Measurements from ENCODE around the gene PPARGC1A. TPM values are rescaled to one million over a fixed set of nuclear protein-coding genes. Genes with fewer than 3 reads are reported as not detected.

Gene PPARGC1A
- total and polyA plus RNA-seq, 2 donors (not counting 1 experiment from before 2014, with no cell fraction given) = not detected

GRCh38 chr4:23923840-23924239 lies 34.0 kb upstream of the PPARGC1A start:
- no peaks in the 10 kb centered on the region for H4K20me1 ChIP-seq (ENCODE audit: control insufficient read depth, insufficient read depth, low read length, poor library complexity, severe bottlenecking)
- H3K4me1 Mint-ChIP-seq = no peaks in the 10 kb centered on the region
- ChIA-PET POLR2A (no interaction called here), CTCF (no interaction called here)
- peaks cover 0 to 3% (median 0%) of the 10 kb centered on the region in 3 donors for H3K9me3 ChIP-seq (ENCODE audit: control extremely low read depth in 1 of 3, control insufficient read depth in 2 of 3, insufficient read depth in 1 of 3, low read length in 2 of 3)
- H3K4me3 Mint-ChIP-seq = no peak overlapping the region
- TF ChIP-seq CTCF (IDR thresholded peaks at IDR 0.05) = no peak
- no peak for TF ChIP-seq EZH2 (IDR thresholded peaks at IDR 0.05; ENCODE audit: borderline replicate concordance, insufficient read depth, low read depth, low read length, poor library complexity, severe bottlenecking)
- no peak overlapping the region for H3K4me2 ChIP-seq (replicated peaks; ENCODE audit: low read depth, low read length, poor library complexity, severe bottlenecking)
- no peak overlapping the region for H3K9ac ChIP-seq (ENCODE audit: low read length)
- H3K27ac Mint-ChIP-seq = no peak overlapping the region
- no peaks in the 10 kb centered on the region for H3K27me3 ChIP-seq (replicated peaks in 1 of 4; ENCODE audit: control extremely low read depth in 1 of 4, control insufficient read depth in 3 of 4, insufficient read depth in 4 of 4, low read length in 3 of 4)
- no peaks in the 10 kb centered on the region for H3K9me3 Mint-ChIP-seq (ENCODE audit: insufficient read depth)
- no peak overlapping the region for H2AFZ ChIP-seq (ENCODE audit: insufficient read depth, low read depth, low read length, poor library complexity, severe bottlenecking)
- no peaks in the 10 kb centered on the region for H3K27me3 Mint-ChIP-seq
- H3K79me2 ChIP-seq (ENCODE audit: control insufficient read depth, insufficient read depth, low read length) = no peaks in the 10 kb centered on the region
- ATAC-seq (ENCODE audit: low read depth) = no peak
- DNase-seq = no peak
- H3K4me3 ChIP-seq (ENCODE audit: control extremely low read depth in 1 of 5, extremely low read depth in 1 of 5, insufficient read depth in 1 of 5, low read depth in 2 of 5, low read length in 4 of 5) = no peak overlapping the region
- no peaks in the 10 kb centered on the region for H3K4me1 ChIP-seq (ENCODE audit: control insufficient read depth in 2 of 2, insufficient read depth in 2 of 2, low read length in 2 of 2)
- intact Hi-C loops (cut with micrococcal nuclease) = no loop called here
- no peak overlapping the region for H3K27ac ChIP-seq (ENCODE audit: low read length in 2 of 2)
- H3K36me3 ChIP-seq (replicated peaks in 1 of 2; ENCODE audit: control extremely low read depth in 1 of 2, control insufficient read depth in 1 of 2, extremely low read depth in 1 of 2, insufficient read depth in 2 of 2, low read length in 1 of 2) = no peaks in the 10 kb centered on the region

- Histone ChIP-seq H3K4me3 (ENCODE audit: control extremely low read depth in 1 of 5, extremely low read depth in 1 of 5, insufficient read depth in 1 of 5, low read depth in 2 of 5, low read length in 4 of 5) (no peak overlapping the region), H3K79me2 (ENCODE audit: control insufficient read depth, insufficient read depth, low read length) (no peaks in the 10 kb centered on the region), H2AFZ (ENCODE audit: insufficient read depth, low read depth, low read length, poor library complexity, severe bottlenecking) (no peak overlapping the region), H3K27ac (ENCODE audit: low read length in 2 of 2) (no peak overlapping the region), H3K9ac (ENCODE audit: low read length) (no peak overlapping the region), H3K27me3 (replicated peaks in 1 of 4; ENCODE audit: control extremely low read depth in 1 of 4, control insufficient read depth in 3 of 4, insufficient read depth in 4 of 4, low read length in 3 of 4) (no peaks in the 10 kb centered on the region), H3K9me3 (ENCODE audit: control extremely low read depth in 1 of 3, control insufficient read depth in 2 of 3, insufficient read depth in 1 of 3, low read length in 2 of 3) (peaks cover 0 to 3% (median 0%) of the 10 kb centered on the region in 3 donors), H3K4me1 (ENCODE audit: control insufficient read depth in 2 of 2, insufficient read depth in 2 of 2, low read length in 2 of 2) (no peaks in the 10 kb centered on the region), H4K20me1 (ENCODE audit: control insufficient read depth, insufficient read depth, low read length, poor library complexity, severe bottlenecking) (no peaks in the 10 kb centered on the region), H3K36me3 (replicated peaks in 1 of 2; ENCODE audit: control extremely low read depth in 1 of 2, control insufficient read depth in 1 of 2, extremely low read depth in 1 of 2, insufficient read depth in 2 of 2, low read length in 1 of 2) (no peaks in the 10 kb centered on the region), H3K4me2 (replicated peaks; ENCODE audit: low read depth, low read length, poor library complexity, severe bottlenecking) (no peak overlapping the region)
- ATAC-seq (ENCODE audit: low read depth) (no peak), DNase-seq (no peak)
- H3K4me1 Mint-ChIP-seq = no peaks in the 10 kb centered on the region
- ChIA-PET CTCF (no interaction called here), POLR2A (no interaction called here)
- no peaks in the 10 kb centered on the region for H3K27me3 Mint-ChIP-seq
- H3K27ac Mint-ChIP-seq = no peak overlapping the region
- TF ChIP-seq EZH2 (IDR thresholded peaks at IDR 0.05; ENCODE audit: borderline replicate concordance, insufficient read depth, low read depth, low read length, poor library complexity, severe bottlenecking) = no peak
- no peak for TF ChIP-seq CTCF (IDR thresholded peaks at IDR 0.05)
- no peak overlapping the region for H3K4me3 Mint-ChIP-seq
- WGBS (ENCODE audit: insufficient coverage) = no CpG with 5 or more reads among the region's 3 CpGs
- intact Hi-C loops (cut with micrococcal nuclease) = no loop called here
- H3K9me3 Mint-ChIP-seq (ENCODE audit: insufficient read depth) = no peaks in the 10 kb centered on the region
These were observed 33.3 kb upstream of the PPARGC1A start for GRCh38 chr4:23923141-23923540.

Measured in B cell (primary cell).